Activated CD4-positive, alpha-beta T cell treated with anti-CD3 and anti-CD28 coated beads, Interleukin-2, amount 50 U/mL, for 4 hours (primary cell): Measurements from ENCODE around the gene HOXA7.

Experiments
- DNase-seq, 2 experiments: peaks; one replicate each; pipeline ENCODE4 v3.0.0-alpha.2; 2020

The HOXA7 gene

GRCh38 chr7:27192546-27193334 is 36.3 kb upstream of the HOXA7 start:
- no peak for DNase-seq

GRCh38 chr7:27191833-27192545 is 35.5 kb upstream of the HOXA7 start:
- no peak for DNase-seq

GRCh38 chr7:27191161-27191731 is 34.8 kb upstream of the HOXA7 start:
- DNase-seq: no peak

- no peak for DNase-seq
Measured at GRCh38 chr7:27189997-27190748, 33.7 kb upstream of the HOXA7 start.

GRCh38 chr7:27189295-27189996 is 33.0 kb upstream of the HOXA7 start:
- DNase-seq: no peak

GRCh38 chr7:27188386-27189294 is 32.2 kb upstream of the HOXA7 start:
- DNase-seq: no peak

- no peak for DNase-seq
Measured at GRCh38 chr7:27187475-27188385, 31.3 kb upstream of the HOXA7 start.

- no peak for DNase-seq
Measured at GRCh38 chr7:27186668-27187474, 30.4 kb upstream of the HOXA7 start.

- no peak for DNase-seq
Measured at GRCh38 chr7:27185854-27186667, 29.6 kb upstream of the HOXA7 start.

GRCh38 chr7:27185013-27185853 is 28.8 kb upstream of the HOXA7 start, which contains the start of gene HOXA11:
Gene HOXA11 (minus strand): TSS chr7:27185232. CDS start chr7:27185144, 88 bp downstream.
- no peak for DNase-seq

- DNase-seq: no peak
Measured at GRCh38 chr7:27184337-27185012, 28.0 kb upstream of the HOXA7 start.

GRCh38 chr7:27183682-27184336 is 27.3 kb upstream of the HOXA7 start:
- no peak for DNase-seq

GRCh38 chr7:27182861-27183681 is 26.6 kb upstream of the HOXA7 start:
- DNase-seq: no peak

- DNase-seq: no peak
Measured at GRCh38 chr7:27182285-27182841, 25.9 kb upstream of the HOXA7 start.

- no peak for DNase-seq
Measured at GRCh38 chr7:27181795-27182275, 25.4 kb upstream of the HOXA7 start.
